MCF 10A (cell line): Measurements from ENCODE around the gene VWA3A. TPM values are rescaled to one million over a fixed set of nuclear protein-coding genes. Genes with fewer than 3 reads are reported as not detected.

ENCODE experiments used
- BruUV-seq: library from RNA; stranded (reverse); fragments of 400-500 nt; replicated peaks from 2 replicates; lab custom pipeline; 2021; lab: Mats Ljungman, UMichigan
- CTCF ChIA-PET: fragments of 300-600 bp; sonication (Branson Sonifier 250); formaldehyde crosslinking; extraction: SDS; loops from one replicate; lab custom pipeline; 2021; ENCODE audit warnings: antibody characterized with exemption, inconsistent platforms; lab: Yijun Ruan, JAX
- POLR2A ChIA-PET: fragments of 300-600, 350-650 bp; sonication (Branson Sonifier 250); formaldehyde crosslinking; extraction: SDS; loops from one replicate; lab custom pipeline; 2020; ENCODE audit warnings: antibody characterized with exemption, inconsistent platforms; lab: Yijun Ruan, JAX
- DNase-seq: peaks from one replicate; pipeline ENCODE4 v3.0.0-alpha.2; 2018; ENCODE audit not compliant: unreplicated experiment
- H3K27ac Mint-ChIP-seq: one replicate; pipeline ENCODE4 v1.8.0; 2022; ENCODE audit warnings: mild to moderate bottlenecking, low read depth, mixed read lengths; ENCODE audit not compliant: unreplicated experiment
- H3K27me3 Mint-ChIP-seq: one replicate; pipeline ENCODE4 v1.8.0; 2022; ENCODE audit warnings: mixed read lengths; ENCODE audit not compliant: insufficient read depth, unreplicated experiment
- H3K36me3 Mint-ChIP-seq: one replicate; pipeline ENCODE4 v1.8.0; 2022; ENCODE audit warnings: mild to moderate bottlenecking, moderate library complexity, mixed read lengths; ENCODE audit not compliant: insufficient read depth, unreplicated experiment
- H3K4me1 Mint-ChIP-seq: one replicate; pipeline ENCODE4 v1.8.0; 2022; ENCODE audit warnings: mixed read lengths; ENCODE audit not compliant: insufficient read depth, unreplicated experiment
- H3K4me3 Mint-ChIP-seq: one replicate; pipeline ENCODE4 v1.8.0; 2022; ENCODE audit warnings: mild to moderate bottlenecking, moderate library complexity, mixed read lengths; ENCODE audit not compliant: unreplicated experiment
- H3K9me3 Mint-ChIP-seq: one replicate; pipeline ENCODE4 v1.8.0; 2022; ENCODE audit warnings: mixed read lengths; ENCODE audit not compliant: unreplicated experiment
- CTCF ChIP-seq: fragments of 200-600 bp; IDR thresholded peaks from one replicate; pipeline ENCODE4 v1.8.0; 2022; ENCODE audit warnings: antibody characterized with exemption, mild to moderate bottlenecking; ENCODE audit not compliant: unreplicated experiment
- intact Hi-C: fragments of 100-400 bp; cut with micrococcal nuclease; formaldehyde crosslinking; loops from 2 replicates; pipeline ENCODE4 v1.14.1; 2022
- total RNA-seq: library from RNA; stranded (reverse); gene quantifications from 2 replicates; pipeline ENCODE4 v1.2.3, GENCODE V29; 2022

Gene VWA3A
- total RNA-seq, 1 experiment from 2014 or later = not detected

- ChIA-PET CTCF (interaction anchor here (0.6 to 5.0 kb wide), 12 partner anchors 9 to 94 kb away, joined by 3 to 32 read pairs (median 4); partner anchors contain the start of gene POLR3E), POLR2A (interaction anchor here (0.5 to 10.0 kb wide), 12 partner anchors 11 to 253 kb away, joined by 3 to 104 read pairs (median 6); partner anchors contain the start of genes POLR3E and UQCRC2)
- H3K9me3 Mint-ChIP-seq = no peaks in the 10 kb centered on the region
- peak; percentile 96 for DNase-seq
- no peaks in the 10 kb centered on the region for H3K27me3 Mint-ChIP-seq
- peak; percentile 83 for TF ChIP-seq CTCF
- H3K36me3 Mint-ChIP-seq = peaks cover 10% of the 10 kb centered on the region
- BruUV-seq = no TSS peak
- intact Hi-C loops = loop anchor here (1.0 kb wide), 2 partner anchors 26 to 91 kb away; partner anchors contain the start of gene POLR3E
- H3K4me1 Mint-ChIP-seq = peaks cover 19% of the 10 kb centered on the region
- peak within 1 kb of the TSS; percentile 70 for H3K27ac Mint-ChIP-seq
- H3K4me3 Mint-ChIP-seq = peak within 1 kb of the TSS; percentile 79
Observed at GRCh38 chr16:22206013-22206841, 113.9 kb downstream of the VWA3A start, which contains the start of gene EEF2K. EEF2K (plus strand) TSS chr16:22206278; CDS start chr16:22225730, 19,452 bp downstream.

Other genes with a start within 250 kb of the VWA3A start
- gene NPIPB4, start 234.8 kb upstream of the VWA3A start, total RNA-seq = 197 and 224 TPM in 2 replicates
- 199 and 207 TPM in 2 replicates for gene UQCRC2, start 139.2 kb upstream of the VWA3A start, total RNA-seq
- not detected in 2 replicates for gene PDZD9, start 91.4 kb upstream of the VWA3A start, total RNA-seq
- 16.4 and 17.1 TPM in 2 replicates for gene MOSMO, start 84.4 kb upstream of the VWA3A start, total RNA-seq
- gene SDR42E2, start 70.0 kb downstream of the VWA3A start, total RNA-seq = not detected in 2 replicates
- gene EEF2K, start 113.7 kb downstream of the VWA3A start, total RNA-seq = 15.0 and 15.9 TPM in 2 replicates
- 53.2 and 73.8 TPM in 2 replicates for gene POLR3E, start 204.9 kb downstream of the VWA3A start, total RNA-seq